OCI-LY3 (cell line): ENCODE results near the gene NCOA1.

Experiments
- H2AFZ ChIP-seq: fragments of 200-600, 300-600 bp; shearing (Covaris generic); 2 replicates; pipeline ENCODE4 v1.6.0; 2014; ENCODE audit warnings: antibody characterized with exemption, low read depth, low read length
- H3K27ac ChIP-seq: fragments of 200-600, 300-600 bp; sonication (generic); 2 replicates; pipeline ENCODE4 v1.5.1; 2014; ENCODE audit warnings: mild to moderate bottlenecking, low read length, moderate library complexity, mixed read lengths
- H3K27me3 ChIP-seq: fragments of 200-600, 300-600 bp; sonication (generic); 2 replicates; pipeline ENCODE4 v1.6.1; 2014; ENCODE audit warnings: low read depth, low read length, mixed read lengths
- H3K36me3 ChIP-seq: fragments of 200-600, 300-600 bp; sonication (generic); replicated peaks from 2 replicates; pipeline ENCODE3; 2014; ENCODE audit warnings: low read depth, low read length, mixed read lengths
- H3K4me1 ChIP-seq: fragments of 300-600, 200-600 bp; sonication (generic); 2 replicates; pipeline ENCODE4 v1.6.1; 2014; ENCODE audit warnings: low read length, mixed read lengths
- H3K4me2 ChIP-seq: fragments of 200-600, 300-600 bp; sonication (generic); 2 replicates; pipeline ENCODE4 v1.6.1; 2014; ENCODE audit warnings: low read length, mixed read lengths
- H3K4me3 ChIP-seq: fragments of 300-600, 200-600 bp; sonication (generic); 2 replicates; pipeline ENCODE4 v1.5.1; 2014; ENCODE audit warnings: antibody characterized with exemption, mild to moderate bottlenecking, low read length, moderate library complexity
- H3K79me2 ChIP-seq: fragments of 300-600, 200-600 bp; shearing (Covaris generic); 2 replicates; pipeline ENCODE4 v1.6.1; 2014; ENCODE audit warnings: mild to moderate bottlenecking, low read length, mixed read lengths
- H3K9ac ChIP-seq: fragments of 300-600, 200-600 bp; shearing (Covaris generic); 2 replicates; pipeline ENCODE4 v1.6.0; 2014; ENCODE audit warnings: mild to moderate bottlenecking, low read length, moderate library complexity
- H3K9me3 ChIP-seq: fragments of 200-600, 300-600 bp; shearing (Covaris generic); 2 replicates; pipeline ENCODE4 v1.6.1; 2014; ENCODE audit warnings: low read length, mixed read lengths; ENCODE audit not compliant: insufficient read depth
- H4K20me1 ChIP-seq: fragments of 200-600, 300-600 bp; sonication (generic); 2 replicates; pipeline ENCODE4 v1.6.1; 2016; ENCODE audit warnings: low read length, mixed read lengths; ENCODE audit not compliant: insufficient read depth
- CTCF ChIP-seq: fragments of 200-600, 300-600 bp; sonication (generic); IDR thresholded peaks from 2 replicates; pipeline ENCODE4 v1.5.1; 2014; ENCODE audit warnings: antibody characterized with exemption, low read length, low read depth
- EZH2phosphoT487 ChIP-seq: fragments of 200-600 bp; shearing (Covaris generic); IDR thresholded peaks from 2 replicates; pipeline ENCODE4 v1.6.1; 2018; ENCODE audit warnings: antibody characterized with exemption, mixed run types, low read depth

The NCOA1 gene

GRCh38 chr2:24626131-24626530 is 135.1 kb downstream of the NCOA1 start:
- Histone ChIP-seq H3K4me1 (no peaks in the 10 kb centered on the region), H3K36me3 (no peaks in the 10 kb centered on the region), H3K9ac (no peak overlapping the region), H4K20me1 (no peaks in the 10 kb centered on the region), H3K27ac (no peak overlapping the region), H2AFZ (no peak overlapping the region), H3K79me2 (no peaks in the 10 kb centered on the region; the same call in 1 of the 2 replicates), H3K27me3 (no peaks in the 10 kb centered on the region), H3K4me2 (no peak overlapping the region), H3K4me3 (no peak overlapping the region), H3K9me3 (no peaks in the 10 kb centered on the region)
- TF ChIP-seq CTCF (no peak), EZH2phosphoT487 (no peak)

- Histone ChIP-seq H3K4me2 (no peak overlapping the region), H3K27me3 (no peaks in the 10 kb centered on the region), H3K79me2 (no peaks in the 10 kb centered on the region; the same call in 1 of the 2 replicates), H3K27ac (no peak overlapping the region), H2AFZ (no peak overlapping the region), H3K9me3 (no peaks in the 10 kb centered on the region), H3K9ac (no peak overlapping the region), H3K36me3 (no peaks in the 10 kb centered on the region), H3K4me1 (no peaks in the 10 kb centered on the region), H4K20me1 (no peaks in the 10 kb centered on the region), H3K4me3 (no peak overlapping the region)
- TF ChIP-seq EZH2phosphoT487 (no peak), CTCF (no peak)
Observed at GRCh38 chr2:24628746-24629145, 137.7 kb downstream of the NCOA1 start.

- no peaks in the 10 kb centered on the region for H3K4me1 ChIP-seq
- no peaks in the 10 kb centered on the region for H3K36me3 ChIP-seq
- no peak overlapping the region for H3K27ac ChIP-seq
- H3K4me3 ChIP-seq: no peak overlapping the region
- H3K9ac ChIP-seq: no peak overlapping the region
- no peak overlapping the region for H3K4me2 ChIP-seq
- TF ChIP-seq CTCF (no peak), EZH2phosphoT487 (no peak)
- no peaks in the 10 kb centered on the region for H3K9me3 ChIP-seq
- no peaks in the 10 kb centered on the region for H4K20me1 ChIP-seq
- H3K27me3 ChIP-seq: no peaks in the 10 kb centered on the region
- no peaks in the 10 kb centered on the region; the same call in 1 of the 2 replicates for H3K79me2 ChIP-seq
- no peak overlapping the region for H2AFZ ChIP-seq
Observed at GRCh38 chr2:24632172-24632571, 141.1 kb downstream of the NCOA1 start.

- Histone ChIP-seq H3K27me3 (no peaks in the 10 kb centered on the region), H3K9me3 (no peaks in the 10 kb centered on the region), H4K20me1 (no peaks in the 10 kb centered on the region), H3K4me2 (no peak overlapping the region), H3K36me3 (no peaks in the 10 kb centered on the region), H3K27ac (no peak overlapping the region), H3K4me1 (peaks cover 3% of the 10 kb centered on the region; the same call in 1 of the 2 replicates), H3K79me2 (no peaks in the 10 kb centered on the region), H3K9ac (no peak overlapping the region), H3K4me3 (no peak overlapping the region), H2AFZ (no peak overlapping the region)
- TF ChIP-seq EZH2phosphoT487 (no peak), CTCF (no peak)
Observed at GRCh38 chr2:24635181-24635580, 144.1 kb downstream of the NCOA1 start.
